H7 (cell line): ENCODE results near the gene FHIT. TPM values are rescaled to one million over a fixed set of nuclear protein-coding genes. Genes with fewer than 3 reads are reported as not detected.

Source experiments
- DNase-seq: peaks from one replicate; pipeline ENCODE4 v3.0.0; 2012
- H3K27me3 ChIP-seq: 2 replicates; pipeline ENCODE4 v1.6.0; 2011; ENCODE audit warnings: mild to moderate bottlenecking, low read length; ENCODE audit not compliant: control insufficient read depth, insufficient read depth
- H3K36me3 ChIP-seq: replicated peaks from 2 replicates; pipeline ENCODE4 v1.5.1; 2011; ENCODE audit warnings: low read length; ENCODE audit not compliant: control insufficient read depth, insufficient read depth
- H3K4me3 ChIP-seq: 2 replicates; pipeline ENCODE4 v1.5.1; 2011; ENCODE audit warnings: low read depth, mild to moderate bottlenecking, control low read depth, low read length, moderate library complexity; ENCODE audit not compliant: insufficient read depth
- total RNA-seq: library from RNA; depleted of rRNA; stranded (reverse); fragments of >200 nt; shearing (Covaris generic); gene quantifications from 2 replicates; pipeline ENCODE4 v1.2.3, GENCODE V29; 2014

FHIT gene
- total RNA-seq, 1 experiment from 2014 or later, result 2.1 TPM

DNA sequence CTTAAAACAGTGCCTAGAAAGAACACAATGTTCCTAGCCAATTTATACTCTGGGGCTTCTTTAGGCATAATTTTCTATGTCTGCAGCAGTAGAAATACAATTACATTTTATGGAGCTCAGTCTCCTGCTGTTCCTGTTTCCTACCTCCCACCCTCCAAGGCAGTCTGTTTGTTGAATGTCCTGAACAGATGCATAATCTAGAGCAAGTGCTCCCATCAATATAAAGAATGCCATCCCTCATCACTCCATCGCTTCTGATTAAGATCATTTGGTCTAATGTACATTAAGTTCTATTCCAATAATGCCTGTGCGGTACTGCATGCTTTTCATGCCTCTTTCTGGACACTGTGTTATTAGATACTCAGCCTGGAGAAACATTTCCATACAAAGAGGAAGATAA, 1331.7 kb downstream of the FHIT start:
- DNase-seq, result no peak
- H3K4me3 ChIP-seq, result no peak overlapping the region
- H3K27me3 ChIP-seq, result no peaks in the 10 kb centered on the region
- H3K36me3 ChIP-seq, result no peaks in the 10 kb centered on the region

DNA sequence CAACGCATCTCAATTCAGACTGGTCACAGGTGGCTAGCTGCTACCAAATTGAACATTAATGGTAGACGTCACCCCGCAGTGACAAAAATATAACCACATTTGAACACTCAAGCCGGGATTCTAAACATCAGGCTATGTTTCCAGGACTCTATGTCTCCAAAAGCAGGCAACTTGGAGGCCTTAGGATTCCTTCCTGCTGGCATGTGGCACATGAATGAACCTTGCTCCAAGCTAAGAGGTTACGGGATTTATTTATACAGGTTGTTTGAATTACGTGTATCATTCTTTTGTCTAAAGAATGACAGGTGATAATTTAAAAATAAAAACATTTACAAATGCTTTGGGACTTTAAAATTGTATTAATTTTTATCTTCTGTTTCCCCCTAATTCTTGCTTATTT, 1337.0 kb downstream of the FHIT start:
- Histone ChIP-seq H3K27me3 (no peaks in the 10 kb centered on the region), H3K4me3 (no peak overlapping the region)
- no peak for DNase-seq

DNA sequence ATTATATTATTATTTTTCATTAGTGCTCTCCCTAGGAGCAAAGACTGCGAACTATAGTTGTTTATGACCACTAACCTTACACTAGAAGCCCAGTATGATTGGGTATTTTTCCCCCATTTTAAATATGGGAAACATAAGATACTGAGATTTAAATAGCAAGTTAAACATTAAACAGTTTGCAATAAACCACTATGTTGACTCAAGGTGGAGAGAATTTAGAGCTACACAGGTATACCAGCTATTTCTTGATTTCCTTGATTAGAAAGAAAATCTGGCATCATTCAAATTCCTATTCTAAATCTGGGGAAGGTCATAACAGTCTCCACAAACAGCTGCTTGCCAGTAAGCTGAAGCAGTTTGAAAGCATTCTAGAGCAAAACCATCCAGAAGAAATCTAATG, 1337.6 kb downstream of the FHIT start:
- no peaks in the 10 kb centered on the region for H3K27me3 ChIP-seq
- no peak for DNase-seq
- no peaks in the 10 kb centered on the region for H3K36me3 ChIP-seq
- H3K4me3 ChIP-seq, result no peak overlapping the region

More for the DNA sequence above, 1337.0 kb downstream of the FHIT start:
- H3K36me3 ChIP-seq, result no peaks in the 10 kb centered on the region

GRCh38 chr3:59908701-59909100, 1342.6 kb downstream of the FHIT start:
- DNase-seq, result no peak
- no peak overlapping the region for H3K4me3 ChIP-seq
- no peaks in the 10 kb centered on the region for H3K27me3 ChIP-seq
- H3K36me3 ChIP-seq, result no peaks in the 10 kb centered on the region

GRCh38 chr3:59908280-59908679, 1343.0 kb downstream of the FHIT start:
- Histone ChIP-seq H3K27me3 (no peaks in the 10 kb centered on the region), H3K36me3 (no peaks in the 10 kb centered on the region), H3K4me3 (no peak overlapping the region)
- DNase-seq, result no peak

DNA sequence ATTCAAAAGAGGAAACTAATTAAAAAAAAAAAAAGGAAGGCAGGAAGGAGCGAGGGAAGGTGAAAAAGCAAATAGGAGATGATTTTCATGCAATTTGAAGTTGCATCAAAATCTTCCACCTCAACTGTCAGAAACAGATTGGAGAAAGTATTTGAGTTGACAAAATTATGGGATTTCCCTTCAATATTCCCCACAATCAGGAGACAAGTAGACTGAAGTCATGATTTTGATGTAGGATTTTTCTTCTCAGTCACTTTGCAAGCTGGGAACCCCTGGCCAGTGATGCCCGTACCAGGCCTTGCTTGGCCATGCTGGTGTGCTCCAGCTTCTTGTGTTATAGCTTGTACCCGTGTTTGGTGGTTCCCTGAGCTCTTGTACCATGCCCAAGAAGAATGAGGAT, 1347.0 kb downstream of the FHIT start:
- no peak for DNase-seq
- no peak overlapping the region for H3K4me3 ChIP-seq
- no peaks in the 10 kb centered on the region for H3K27me3 ChIP-seq
- H3K36me3 ChIP-seq, result no peaks in the 10 kb centered on the region

DNA sequence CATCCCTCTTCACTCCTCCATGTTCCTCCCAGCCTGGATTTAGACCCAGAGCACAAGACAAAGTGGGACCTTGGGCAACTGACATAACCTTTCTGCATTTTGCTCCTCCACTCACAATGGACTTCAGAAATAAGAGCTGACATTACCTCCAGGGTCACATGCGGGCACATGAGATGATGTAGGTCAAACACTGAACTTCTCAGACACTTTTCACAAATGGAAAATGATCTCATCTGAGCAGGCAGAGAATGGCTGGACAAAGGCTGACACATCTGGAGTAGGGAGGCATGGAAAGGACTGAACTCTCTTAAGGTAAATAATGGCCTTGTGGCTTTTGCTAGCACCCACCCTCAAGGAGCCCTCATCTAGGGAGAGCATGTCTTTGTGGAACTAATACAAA, 1352.2 kb downstream of the FHIT start:
- Histone ChIP-seq H3K27me3 (no peaks in the 10 kb centered on the region), H3K4me3 (no peak overlapping the region), H3K36me3 (no peaks in the 10 kb centered on the region)
- DNase-seq, result no peak

- Histone ChIP-seq H3K4me3 (no peak overlapping the region), H3K27me3 (no peaks in the 10 kb centered on the region), H3K36me3 (no peaks in the 10 kb centered on the region)
- DNase-seq, result no peak
These were observed 1355.3 kb downstream of the FHIT start for GRCh38 chr3:59895972-59896371.

- DNase-seq, result no peak
- Histone ChIP-seq H3K27me3 (no peaks in the 10 kb centered on the region; the same call in 1 of the 2 replicates), H3K4me3 (no peak overlapping the region), H3K36me3 (no peaks in the 10 kb centered on the region)
These were observed 1356.7 kb downstream of the FHIT start for GRCh38 chr3:59894425-59895121.

DNA sequence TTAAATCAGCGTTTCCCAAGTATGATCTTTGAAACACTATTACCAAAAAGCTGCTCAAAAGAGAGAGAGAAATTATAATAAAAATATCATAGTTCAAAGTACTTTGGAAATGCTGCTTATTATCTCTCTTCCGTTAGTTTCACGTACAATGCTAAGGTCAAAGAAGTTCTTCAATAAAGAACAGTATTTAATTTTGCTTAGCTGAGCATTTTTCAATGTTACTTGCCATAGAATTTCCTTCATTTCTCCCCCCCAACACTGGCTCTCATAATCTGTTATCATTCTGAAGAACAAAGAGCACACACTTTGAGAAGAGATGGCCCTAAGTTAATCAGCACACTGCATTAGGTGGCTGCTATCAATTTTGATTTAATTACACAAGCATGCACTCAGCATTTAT, 1360.6 kb downstream of the FHIT start:
- Histone ChIP-seq H3K4me3 (no peak overlapping the region), H3K36me3 (no peaks in the 10 kb centered on the region)
- no peak for DNase-seq

GRCh38 chr3:59886790-59887189, 1364.5 kb downstream of the FHIT start:
- Histone ChIP-seq H3K4me3 (no peak overlapping the region), H3K36me3 (no peaks in the 10 kb centered on the region), H3K27me3 (no peaks in the 10 kb centered on the region; the same call in 1 of the 2 replicates)
- DNase-seq, result no peak

More for the DNA sequence above, 1360.6 kb downstream of the FHIT start:
- H3K27me3 ChIP-seq, result no peaks in the 10 kb centered on the region; the same call in 1 of the 2 replicates

DNA sequence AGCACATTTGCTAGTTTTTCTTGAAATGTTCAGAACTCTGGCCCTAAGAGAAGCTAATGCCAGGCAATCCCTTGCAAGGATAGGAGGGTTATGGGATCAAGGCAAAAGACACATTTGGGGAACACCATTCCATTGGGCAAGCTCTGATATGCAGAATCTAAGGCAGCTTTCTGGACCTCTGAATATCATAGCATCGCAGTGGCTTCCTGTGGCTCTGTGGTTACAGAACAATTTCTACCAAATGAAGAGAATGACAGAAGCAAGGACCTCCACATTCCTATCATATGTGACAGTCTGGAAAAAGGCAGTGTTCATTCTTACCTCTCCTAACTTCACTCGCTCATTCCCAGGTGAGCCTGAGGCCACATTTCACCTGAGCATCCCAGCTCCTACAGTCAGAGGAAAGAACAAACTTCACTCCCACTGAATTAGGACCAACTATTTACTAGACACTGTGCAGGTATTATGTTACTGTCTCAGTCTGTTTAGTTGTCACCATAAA, 1365.3 kb downstream of the FHIT start:
- Histone ChIP-seq H3K4me3 (no peak overlapping the region), H3K27me3 (no peaks in the 10 kb centered on the region; the same call in 1 of the 2 replicates)
- no peak for DNase-seq

DNA sequence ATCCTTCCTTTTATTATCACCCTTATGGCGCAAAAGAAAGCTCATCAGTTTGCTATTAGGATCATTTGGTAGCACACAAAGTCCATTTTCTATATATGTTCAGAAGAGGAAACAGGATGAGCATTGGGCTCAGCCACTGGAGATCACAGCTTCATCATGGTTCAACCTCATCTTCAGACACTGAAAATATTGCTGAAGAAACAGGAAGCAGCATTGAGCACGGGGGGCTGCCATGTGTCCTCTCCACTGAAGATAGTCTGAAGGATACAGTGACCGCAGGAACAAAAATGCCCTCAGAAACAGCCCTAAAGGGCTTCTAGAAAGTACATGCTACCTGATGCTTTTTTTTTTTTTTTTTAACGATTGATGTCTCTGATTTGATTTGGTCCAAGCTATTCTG, 1366.2 kb downstream of the FHIT start:
- Histone ChIP-seq H3K27me3 (no peaks in the 10 kb centered on the region), H3K36me3 (no peaks in the 10 kb centered on the region), H3K4me3 (no peak overlapping the region)
- no peak for DNase-seq

More for the DNA sequence above, 1365.3 kb downstream of the FHIT start:
- H3K36me3 ChIP-seq, result no peaks in the 10 kb centered on the region

GRCh38 chr3:59884409-59884808, 1366.8 kb downstream of the FHIT start:
- no peak for DNase-seq
- no peaks in the 10 kb centered on the region for H3K36me3 ChIP-seq

GRCh38 chr3:59882746-59883145, 1368.5 kb downstream of the FHIT start:
- no peak overlapping the region for H3K4me3 ChIP-seq
- no peaks in the 10 kb centered on the region for H3K36me3 ChIP-seq
- no peaks in the 10 kb centered on the region for H3K27me3 ChIP-seq
- DNase-seq, result no peak

More at GRCh38 chr3:59884409-59884808, 1366.8 kb downstream of the FHIT start:
- Histone ChIP-seq H3K27me3 (no peaks in the 10 kb centered on the region), H3K4me3 (no peak overlapping the region)
